DMS 273 treated with DMSO at 0.1 percent for 48 hours (cell line): Measurements from ENCODE around the gene EPHA6.

Experiments
- DNase-seq: peaks from one replicate; lab custom pipeline; 2025; lab: John Stamatoyannopoulos, UW

Gene EPHA6

DNA sequence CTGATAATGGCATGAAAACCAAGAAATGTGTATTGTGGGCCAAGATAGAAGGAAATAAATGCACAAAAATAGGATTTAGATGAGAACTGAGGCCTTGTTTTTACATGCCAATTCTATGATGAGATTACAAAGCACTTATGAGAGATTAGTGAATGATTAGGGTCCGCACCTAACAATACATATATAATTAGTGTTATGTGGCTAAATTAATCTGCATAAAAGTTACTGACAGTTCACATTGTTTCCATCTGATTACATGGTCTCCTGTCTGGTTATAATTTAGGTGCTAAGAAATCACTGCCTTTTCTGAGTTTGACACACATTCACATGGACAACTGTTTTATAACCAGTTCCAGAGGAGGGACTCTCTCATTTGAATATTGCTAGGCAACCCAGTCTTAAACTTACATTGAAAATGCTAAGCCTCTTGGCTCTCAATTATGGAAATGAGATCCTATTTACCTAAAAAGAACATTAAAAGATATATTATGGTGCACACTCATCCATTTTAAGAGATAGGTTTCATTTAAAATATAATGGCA is 833.1 kb downstream of the EPHA6 start:
- DNase-seq, result no peak

DNA sequence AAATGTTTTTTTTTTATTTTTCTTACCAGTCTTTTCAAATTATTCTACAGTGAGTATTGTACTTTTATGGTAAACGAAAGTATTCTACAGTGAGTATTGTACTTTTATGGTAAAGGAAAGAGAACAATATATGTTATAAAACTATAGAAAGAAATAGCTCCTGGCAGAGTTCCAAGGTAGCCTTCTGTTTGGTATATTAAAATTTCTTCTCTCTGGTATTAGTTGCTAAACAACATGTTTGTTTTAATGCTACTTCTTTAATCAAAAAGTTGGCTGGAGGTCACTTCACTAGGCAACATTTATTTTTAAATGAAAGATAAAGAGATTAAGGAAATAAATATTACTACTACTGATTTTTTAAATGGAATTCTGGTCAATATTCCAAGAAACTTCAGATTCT is 841.6 kb downstream of the EPHA6 start:
- DNase-seq, result no peak

DNA sequence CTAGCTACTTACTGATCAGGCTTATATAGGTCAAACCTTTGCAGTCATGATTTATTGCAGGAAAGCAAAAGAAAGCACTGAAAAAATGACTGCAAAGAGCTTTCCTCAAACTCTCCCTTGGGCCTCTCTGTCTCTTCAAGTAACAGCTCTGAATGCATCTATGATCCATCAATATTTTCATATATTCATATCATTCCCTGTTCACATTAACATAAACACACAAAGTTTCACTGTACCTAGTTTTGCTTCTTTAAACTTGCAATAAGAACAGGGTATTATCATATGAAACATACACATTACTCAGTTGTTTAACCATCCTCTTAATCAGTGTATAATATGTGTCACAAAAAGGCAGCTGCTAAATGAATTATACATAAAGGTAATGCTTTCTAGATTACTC is 842.2 kb downstream of the EPHA6 start:
- DNase-seq, result no peak

DNA sequence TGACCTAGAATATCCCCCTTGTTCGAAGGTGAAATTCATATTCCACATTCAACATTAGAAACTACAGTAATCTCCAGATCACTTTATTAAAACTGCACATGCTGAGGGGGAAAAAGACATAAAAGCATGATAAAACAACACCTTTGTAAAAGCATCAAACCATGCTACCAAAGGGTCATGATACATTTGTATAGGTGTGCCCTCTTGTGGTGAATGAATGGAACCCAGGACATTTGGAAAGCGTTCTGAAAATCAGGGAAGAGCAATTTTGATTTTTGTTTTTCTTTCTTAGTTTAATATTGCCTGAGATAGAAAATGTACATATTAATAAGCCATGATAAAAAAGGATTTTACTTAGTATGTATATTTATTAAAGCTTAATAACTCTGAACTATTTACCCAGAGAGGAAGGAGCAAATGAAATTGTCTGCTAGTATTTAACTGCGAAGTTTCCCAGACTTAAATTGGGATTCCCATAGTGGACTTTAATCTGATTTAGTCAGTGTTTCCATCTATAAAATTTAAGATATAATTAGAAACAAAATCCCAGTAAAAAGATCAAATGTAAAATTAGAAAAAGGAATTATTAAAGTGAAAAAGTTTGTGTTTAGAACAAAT is 844.4 kb downstream of the EPHA6 start:
- no peak for DNase-seq

DNA sequence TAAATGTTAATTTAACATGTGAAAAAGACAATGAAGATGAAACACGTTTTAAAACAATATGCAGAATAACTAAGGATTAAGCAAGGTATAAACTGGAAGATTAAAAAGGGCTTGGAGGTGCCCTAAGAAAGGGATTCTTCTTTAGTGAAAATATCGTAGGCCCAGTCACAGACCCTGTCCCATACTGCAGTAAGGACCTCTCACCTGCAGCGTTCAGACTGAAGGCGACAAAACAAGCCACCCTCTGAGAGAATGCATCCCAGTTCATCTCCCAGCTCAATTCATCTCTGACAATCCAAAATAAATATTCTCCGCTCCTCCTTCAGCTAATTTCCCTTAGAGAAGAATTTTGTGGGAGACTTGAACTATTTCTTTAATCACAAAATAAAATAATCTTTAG is 847.9 kb downstream of the EPHA6 start:
- no peak for DNase-seq

DNA sequence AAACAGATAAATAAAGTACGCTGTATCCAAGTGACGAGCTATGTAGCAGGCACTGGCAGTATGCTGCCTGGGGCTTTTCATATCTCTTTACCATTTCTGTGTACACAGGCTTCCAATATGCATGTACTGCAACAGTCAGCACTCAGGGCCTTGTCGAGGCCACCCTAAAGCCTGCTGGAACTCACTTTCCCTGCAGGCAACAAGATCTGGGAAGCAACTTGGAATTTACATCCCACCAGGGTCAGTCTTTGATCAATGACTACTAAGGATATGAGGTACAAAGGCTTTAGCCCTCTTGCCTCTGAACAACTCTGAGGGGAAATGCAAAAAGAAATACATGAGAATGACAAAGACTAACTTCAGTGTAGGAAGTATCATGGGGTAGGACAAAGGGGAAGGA is 848.4 kb downstream of the EPHA6 start:
- DNase-seq, result no peak

DNA sequence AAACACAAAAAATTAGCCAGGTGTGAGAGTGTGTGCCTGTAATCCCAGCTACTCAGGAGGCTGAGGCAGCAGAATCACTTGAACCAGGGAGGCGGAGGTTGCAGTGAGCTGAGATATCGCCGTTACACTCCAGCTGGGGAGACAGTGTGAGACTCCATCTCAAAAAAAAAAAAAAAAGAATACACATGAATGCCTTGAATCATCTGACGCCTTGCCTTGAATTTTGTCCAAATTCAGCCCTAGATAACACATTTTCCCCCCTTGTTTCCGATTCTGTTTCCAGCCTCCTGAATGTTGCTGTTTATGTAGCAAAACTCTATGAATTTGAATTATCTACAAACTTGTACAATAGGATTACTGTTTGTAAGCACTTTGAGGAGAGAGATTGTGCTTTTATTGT is 851.5 kb downstream of the EPHA6 start:
- DNase-seq, result no peak

DNA sequence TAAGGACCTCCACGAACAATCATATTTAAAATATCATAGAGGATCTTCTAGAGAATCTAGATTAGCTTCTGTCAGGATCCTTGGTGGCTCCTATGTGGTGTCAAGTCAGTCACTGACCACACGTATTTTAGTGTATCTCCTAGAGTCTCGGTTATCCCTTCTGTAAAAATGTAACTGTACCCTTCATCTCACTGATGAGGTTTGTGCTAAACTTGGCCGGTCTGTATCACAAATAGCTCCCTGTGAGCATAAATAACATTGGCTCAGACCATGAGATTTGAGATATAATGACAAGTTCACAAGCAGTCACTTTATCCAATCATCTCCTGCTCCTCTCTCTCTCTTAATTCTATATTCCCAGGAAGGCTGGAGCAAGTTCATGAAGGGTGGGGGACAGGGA is 856.6 kb downstream of the EPHA6 start:
- no peak for DNase-seq

DNA sequence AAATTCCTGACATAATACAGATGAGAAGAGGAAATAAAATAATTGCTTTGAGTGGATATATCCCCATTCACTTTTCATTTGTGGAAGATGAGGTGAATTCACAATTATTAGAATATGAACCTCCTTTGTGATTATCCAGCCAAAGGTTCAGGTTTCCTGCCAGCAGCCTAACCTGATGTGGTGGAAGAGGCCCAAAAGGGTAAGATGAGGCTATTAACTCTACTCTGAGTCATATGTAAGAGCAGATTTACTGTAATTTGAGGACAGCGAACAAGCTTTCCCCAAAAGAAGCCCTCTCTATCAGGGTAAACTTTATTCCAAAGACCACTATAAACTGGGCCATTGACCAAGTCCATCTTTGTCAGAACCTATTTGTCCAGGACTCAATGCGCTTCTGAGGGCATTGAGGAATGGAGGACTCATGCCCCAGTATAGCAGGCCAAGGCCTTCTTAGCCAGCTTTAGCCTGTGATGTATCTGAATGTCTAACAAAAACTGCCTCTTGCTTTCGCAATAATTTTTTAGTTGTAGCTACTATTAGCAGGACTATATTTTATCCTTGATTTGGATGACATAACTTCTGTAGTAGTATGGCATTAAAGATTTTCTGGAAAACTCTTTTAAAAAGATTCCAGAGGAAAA is 859.1 kb downstream of the EPHA6 start:
- no peak for DNase-seq

DNA sequence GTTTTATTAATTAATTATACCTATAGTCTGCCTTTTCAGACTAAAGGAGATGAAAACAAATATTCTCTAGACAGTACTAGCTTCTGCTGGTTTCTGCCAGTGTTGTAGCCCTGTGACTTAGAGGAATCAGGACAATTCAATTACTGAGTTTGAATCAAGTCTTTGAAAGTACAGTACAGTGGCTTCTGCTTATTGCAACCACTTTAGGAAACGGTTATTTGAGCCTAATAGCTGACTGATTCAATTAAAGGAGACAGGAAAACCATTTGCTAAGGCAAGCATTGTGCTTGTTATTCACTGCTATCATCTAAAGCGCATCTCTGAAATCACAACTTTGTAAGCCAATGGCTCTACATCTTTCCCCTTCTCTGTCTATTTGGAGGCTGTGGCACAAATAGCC is 860.1 kb downstream of the EPHA6 start:
- DNase-seq, result no peak

DNA sequence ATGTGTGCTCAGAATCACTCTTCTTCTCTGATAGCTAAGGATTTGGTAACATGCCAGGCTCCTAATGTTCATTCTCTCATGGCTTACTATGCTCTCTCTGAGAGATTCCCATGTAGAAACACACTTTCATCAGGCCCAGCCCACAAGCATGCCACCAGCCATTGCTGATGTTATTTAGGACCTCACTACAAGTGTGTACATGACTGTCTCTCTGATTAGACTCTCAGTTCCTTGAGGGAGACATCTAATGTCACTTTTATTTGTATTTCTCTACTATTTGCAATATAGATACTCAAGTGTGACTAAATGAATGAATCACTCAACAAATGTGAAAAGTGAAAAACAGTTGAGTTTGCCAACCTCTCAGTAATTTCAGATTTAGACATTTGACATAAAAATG is 865.8 kb downstream of the EPHA6 start:
- DNase-seq, result no peak

DNA sequence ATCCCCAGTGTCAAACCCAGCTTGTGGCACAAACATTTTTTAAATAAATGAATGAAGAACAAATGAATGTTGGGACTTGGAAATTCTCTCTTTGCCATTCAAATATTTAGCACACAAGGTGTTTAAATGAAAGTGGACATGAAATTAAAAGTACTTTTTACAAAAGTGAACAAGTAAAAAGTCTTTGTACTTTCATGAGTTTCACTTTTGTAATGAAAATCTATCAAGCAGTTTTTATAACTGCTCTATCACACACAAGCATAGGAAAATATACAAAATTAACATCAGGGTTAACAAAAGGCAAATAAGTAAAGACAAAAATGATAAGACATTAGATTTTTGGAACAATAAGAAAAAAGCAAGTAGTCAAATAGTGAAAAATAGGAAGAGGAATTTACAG is 866.3 kb downstream of the EPHA6 start:
- no peak for DNase-seq

DNA sequence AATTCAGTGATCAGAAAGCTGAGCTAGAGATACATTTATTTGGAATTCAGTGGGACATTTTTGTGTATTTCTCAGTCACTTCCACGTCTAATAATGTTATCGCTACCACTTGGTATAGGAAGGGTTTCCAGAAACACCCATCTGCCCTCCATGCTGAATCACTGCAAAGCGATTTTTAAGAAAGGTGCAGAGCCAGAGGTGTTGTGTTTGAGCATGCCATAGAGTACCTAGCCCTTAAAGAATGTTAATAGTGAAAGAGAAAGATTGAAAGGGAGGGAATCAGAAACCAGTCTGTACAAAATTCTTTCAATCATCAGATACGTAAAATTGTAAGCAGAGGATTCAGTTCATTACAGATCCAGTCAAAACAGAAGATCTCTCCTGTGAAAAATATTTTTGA is 870.1 kb downstream of the EPHA6 start:
- DNase-seq, result no peak

DNA sequence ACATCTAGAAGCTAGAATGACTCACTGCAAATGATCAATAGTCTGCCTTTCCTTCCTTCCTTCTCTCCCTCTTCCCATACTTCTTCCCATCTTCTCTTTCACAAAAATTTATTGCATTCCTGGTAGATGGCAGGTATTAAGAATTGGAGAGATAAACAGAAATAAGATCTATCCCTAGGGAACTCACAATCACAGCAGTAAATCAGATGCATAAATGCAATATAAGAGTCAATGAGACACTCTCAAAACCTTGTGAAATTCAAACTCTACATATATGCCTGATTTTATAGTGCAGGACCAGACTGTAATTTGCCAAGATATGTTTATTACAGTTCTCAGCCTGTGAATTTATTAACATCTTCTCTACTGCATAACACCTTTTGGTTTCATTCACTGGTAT is 871.9 kb downstream of the EPHA6 start:
- DNase-seq, result no peak

DNA sequence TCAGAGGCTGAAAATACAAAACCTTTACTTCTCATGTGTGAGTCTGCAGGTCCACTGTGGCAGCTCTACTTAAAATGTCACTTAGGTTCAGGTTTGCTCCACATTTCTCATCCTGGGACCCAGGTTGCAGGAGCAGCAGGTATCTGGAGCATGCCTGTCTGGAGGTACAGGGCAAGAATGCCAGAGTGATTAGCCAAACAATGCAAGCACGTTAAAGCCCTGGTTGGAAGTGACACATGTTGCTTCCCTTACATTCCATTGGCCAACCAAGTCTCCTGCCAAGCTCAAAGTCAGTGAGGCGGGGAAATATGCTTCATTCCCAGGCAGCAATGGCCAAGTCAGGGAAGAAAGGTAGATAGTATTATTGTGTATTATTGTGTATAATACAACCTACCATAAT is 873.3 kb downstream of the EPHA6 start:
- no peak for DNase-seq

DNA sequence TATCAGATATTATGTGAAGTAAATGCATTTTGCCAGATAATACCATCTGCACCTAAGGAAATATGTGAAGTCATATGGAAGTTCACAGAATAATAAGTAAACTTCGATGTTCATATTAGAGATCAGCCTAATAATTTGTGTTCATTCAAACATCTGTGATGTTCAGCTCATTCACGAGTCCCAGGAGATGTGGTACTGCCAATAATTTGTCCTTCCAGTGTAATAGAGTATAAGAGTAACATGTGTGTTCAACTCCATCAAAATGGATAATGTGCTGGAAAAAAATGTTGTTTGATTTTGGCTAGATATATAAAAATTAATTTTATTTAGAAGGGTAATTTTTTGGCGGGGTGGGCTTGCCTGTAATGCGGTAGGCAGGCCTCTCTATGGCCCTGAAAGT is 874.7 kb downstream of the EPHA6 start:
- DNase-seq, result no peak

DNA sequence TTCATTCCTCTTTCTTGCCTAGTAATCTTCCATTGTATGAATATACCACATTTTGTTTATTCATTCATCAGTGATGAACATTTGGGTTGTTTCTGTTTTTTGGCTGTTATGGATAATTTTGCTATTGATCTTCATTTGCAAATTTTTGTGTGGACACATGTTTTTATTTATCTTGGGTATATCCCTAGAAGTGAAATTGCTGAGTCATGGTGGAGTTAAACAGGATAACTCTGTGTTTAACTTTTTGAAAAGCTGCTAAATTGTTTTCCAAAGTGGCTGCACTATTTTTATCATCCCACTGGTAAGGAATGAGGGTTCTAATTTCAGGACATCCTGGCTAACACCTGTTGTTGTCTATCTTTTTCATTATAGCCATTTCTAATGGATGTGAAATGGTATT is 875.6 kb downstream of the EPHA6 start:
- DNase-seq, result no peak

DNA sequence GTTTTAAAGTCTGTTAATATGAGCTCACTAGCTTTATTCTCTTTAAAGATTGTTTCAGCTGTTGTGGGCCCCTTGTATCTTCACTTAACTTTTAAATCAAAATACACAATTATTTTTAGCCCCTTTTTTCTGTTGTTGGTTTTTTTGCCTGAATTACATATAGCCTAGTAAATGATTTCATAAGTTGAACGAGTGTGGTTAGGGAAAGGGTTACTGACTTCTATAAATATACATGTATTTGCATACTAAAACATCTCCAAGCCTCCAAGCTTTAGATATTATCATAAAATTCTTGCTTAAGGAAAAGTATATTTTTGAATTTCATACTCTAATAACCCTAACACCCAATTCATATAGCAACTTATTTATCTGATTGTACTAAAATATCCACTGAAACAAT is 877.0 kb downstream of the EPHA6 start:
- no peak for DNase-seq

DNA sequence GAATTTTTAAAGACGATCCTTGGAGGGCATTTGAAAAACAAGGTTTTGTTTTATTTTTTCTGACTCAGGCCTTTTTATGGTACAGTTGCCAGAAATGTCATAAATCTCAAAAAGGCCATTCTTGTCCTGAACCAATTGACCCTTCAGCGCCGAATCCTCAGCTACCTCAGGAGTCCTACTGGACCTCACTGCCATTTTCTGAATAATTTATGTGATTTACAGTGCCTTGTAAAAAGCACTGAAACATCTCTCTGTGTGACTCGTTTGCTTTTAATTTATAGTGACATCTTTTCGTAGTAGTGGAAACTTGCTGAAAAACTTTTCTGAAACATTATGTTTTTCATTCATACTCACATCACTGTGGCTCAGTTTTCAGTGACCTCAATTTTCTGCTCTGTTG is 878.0 kb downstream of the EPHA6 start:
- no peak for DNase-seq

DNA sequence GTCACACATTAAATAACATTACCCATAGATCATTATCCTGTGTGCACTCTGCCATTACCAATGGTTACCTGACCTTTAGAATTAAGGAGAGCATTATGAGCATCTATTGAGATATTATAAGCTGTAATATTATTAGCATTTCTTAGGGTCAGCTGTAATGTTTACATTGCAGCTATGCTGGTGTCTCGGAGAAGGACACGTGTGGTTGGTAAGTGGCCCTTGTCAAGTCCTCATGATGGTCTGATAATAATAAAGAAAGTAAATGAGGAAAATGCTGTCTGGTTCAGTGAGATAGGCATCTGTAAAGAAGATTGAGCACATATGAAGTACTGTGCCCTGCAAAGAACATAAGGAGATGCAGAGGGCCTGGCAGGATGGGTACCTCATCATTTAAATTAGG is 878.4 kb downstream of the EPHA6 start:
- DNase-seq, result no peak

DNA sequence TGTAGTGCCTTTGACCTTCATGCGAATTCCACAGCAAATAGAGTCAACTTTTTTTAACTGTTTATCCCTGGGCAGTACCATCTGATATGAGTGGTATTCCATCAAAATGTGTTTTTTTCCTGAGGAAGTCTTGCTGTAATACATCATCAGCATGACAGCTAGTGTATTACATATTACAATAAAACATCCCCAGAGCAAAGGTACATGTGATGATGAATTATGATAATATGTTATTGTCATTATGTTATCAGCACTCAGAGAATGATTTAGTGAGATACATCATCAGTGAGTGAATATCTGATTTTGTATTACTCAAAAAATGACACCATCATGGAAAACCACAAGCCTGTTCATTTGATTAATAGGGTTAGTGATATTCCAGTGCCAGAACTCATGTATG is 880.5 kb downstream of the EPHA6 start:
- DNase-seq, result no peak

DNA sequence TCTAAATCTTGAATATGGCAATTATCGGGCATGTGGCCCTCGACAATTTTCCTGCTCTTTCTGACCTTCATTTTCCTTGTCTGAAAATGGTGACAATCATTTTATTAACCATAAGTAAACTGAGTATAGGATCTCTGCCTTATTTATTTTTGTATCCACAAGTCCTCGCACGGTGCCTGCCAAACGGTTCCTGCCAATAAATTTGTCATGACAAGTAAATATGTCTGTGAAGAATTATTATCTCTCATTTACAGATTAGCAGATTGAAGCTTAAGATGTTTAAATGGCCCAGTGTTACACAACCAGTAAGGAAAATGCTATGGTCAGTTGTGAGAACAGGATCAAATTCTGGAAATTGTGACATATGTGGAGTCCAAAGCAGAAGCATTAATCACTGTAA is 884.3 kb downstream of the EPHA6 start:
- no peak for DNase-seq

DNA sequence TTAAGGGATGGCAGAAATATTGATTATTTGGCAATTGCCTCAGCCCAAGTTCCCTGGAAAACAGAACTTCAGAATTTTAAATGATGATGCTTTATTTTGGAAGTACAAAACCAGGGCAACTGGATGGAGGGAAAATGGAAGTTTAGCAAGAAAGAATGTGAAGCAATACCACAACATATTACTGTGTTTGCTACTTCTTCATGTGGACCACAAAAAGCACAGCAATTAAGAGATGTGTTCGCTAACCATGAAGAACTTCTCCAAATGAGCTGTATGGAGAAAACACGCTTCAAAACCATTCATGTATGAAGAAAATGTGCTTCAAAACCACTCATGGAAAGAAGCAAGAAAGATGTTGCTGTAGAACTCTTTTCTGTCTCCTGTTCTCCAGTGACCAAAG is 885.5 kb downstream of the EPHA6 start:
- DNase-seq, result no peak

DNA sequence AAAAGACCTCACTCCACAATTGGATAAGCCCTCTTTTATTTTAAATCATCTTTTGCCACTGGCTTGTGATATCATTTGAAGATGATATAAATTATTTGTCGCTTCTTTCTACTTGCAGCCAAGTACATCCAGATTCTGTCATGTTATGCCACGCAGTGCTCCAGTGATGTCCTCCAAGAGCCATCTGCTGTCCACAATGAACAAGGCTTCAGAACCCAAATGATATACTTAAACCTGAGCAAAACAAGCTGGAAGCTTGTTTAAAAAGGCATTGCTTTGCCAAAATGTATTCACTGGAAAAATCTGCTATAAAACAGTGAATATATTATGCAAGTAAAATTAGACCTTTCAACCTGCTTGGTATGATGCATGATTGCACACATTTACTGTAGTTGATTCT is 891.4 kb downstream of the EPHA6 start:
- no peak for DNase-seq
